ENCODE measurements around the gene CCDC91.

CCDC91 gene

DNA sequence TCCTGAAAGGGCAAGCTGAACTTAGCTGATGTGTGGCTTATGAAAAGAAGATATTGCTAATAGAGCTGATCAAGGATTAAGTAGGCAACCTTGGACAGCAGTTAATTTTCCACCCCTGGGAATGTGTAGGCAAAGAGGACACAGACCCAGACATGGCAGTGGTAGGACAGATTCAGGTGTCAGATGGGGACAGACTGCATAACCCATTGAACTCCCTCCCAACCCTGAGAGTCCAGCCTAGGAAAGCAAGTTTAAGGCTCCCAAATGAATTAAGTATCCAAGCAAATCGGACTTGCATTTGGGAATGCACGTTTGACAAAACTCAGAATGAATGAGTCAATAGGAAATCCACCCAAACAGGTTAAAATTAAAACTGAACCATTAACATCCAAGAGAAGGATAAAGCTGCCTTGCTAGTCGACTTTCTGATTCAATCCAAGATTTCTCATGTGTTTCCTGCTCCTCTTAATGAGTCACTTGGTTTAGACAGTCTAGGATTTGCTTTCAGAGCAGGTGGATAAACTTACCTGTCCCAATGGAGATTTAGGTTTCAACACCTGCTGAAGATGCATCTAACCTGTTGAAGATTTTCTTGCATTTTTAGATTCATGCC, 385.4 kb downstream of the CCDC91 start:
- H3K4me1 Mint-ChIP-seq (ENCODE audit: low read depth) = no peaks in the 10 kb centered on the region
- no peak overlapping the region for H3K4me3 Mint-ChIP-seq
- H3K36me3 Mint-ChIP-seq (ENCODE audit: low read depth) = no peaks in the 10 kb centered on the region
- no peaks in the 10 kb centered on the region for H3K9me3 Mint-ChIP-seq
- no peak overlapping the region for H3K27ac Mint-ChIP-seq
- no peaks in the 10 kb centered on the region for H3K27me3 Mint-ChIP-seq

DNA sequence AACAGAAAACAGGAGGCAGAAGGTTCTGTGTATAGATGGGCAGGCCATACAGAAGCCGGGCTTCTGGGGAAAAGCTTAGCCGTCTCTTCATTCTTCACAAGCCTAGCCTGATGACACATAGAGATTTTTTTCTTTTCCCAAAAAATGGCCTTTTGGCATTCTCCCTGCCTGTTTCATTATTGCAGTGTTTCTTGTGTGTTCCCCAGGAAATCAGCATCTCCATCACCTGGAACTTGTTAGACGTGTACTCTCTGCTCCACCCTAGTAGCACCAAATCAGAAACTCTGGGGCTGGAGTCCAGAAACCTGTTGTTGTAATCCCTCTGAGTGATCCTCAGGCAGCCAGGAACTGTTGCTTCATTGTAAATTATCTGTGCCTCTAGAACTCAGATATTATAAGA, 388.1 kb downstream of the CCDC91 start:
- Mint-ChIP-seq H3K4me3 (no peak overlapping the region), H3K27ac (no peak overlapping the region), H3K4me1 (ENCODE audit: low read depth) (no peaks in the 10 kb centered on the region), H3K27me3 (no peaks in the 10 kb centered on the region), H3K9me3 (no peaks in the 10 kb centered on the region), H3K36me3 (ENCODE audit: low read depth) (no peaks in the 10 kb centered on the region)

DNA sequence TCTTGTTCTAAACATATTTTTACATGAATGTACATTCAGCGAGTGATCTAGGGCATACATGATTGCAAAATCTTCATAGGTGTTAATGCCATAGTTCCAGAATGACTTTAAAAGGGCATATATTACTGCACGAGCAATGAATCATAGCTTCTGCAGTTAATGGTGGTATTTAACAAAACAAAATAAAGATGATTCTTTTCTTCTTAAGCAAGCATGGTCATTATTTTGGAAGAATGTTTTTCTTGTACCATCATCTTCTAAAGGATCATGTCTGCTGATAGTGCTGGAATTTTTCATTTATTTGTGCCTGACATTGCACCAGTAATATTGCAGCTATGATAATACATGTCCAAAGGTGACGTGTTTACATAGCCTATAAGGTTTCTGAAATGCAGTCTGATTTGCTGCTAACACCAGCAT, 388.6 kb downstream of the CCDC91 start:
- Mint-ChIP-seq H3K27ac (no peak overlapping the region), H3K27me3 (no peaks in the 10 kb centered on the region), H3K4me3 (no peak overlapping the region), H3K4me1 (ENCODE audit: low read depth) (no peaks in the 10 kb centered on the region), H3K9me3 (no peaks in the 10 kb centered on the region), H3K36me3 (ENCODE audit: low read depth) (no peaks in the 10 kb centered on the region)

DNA sequence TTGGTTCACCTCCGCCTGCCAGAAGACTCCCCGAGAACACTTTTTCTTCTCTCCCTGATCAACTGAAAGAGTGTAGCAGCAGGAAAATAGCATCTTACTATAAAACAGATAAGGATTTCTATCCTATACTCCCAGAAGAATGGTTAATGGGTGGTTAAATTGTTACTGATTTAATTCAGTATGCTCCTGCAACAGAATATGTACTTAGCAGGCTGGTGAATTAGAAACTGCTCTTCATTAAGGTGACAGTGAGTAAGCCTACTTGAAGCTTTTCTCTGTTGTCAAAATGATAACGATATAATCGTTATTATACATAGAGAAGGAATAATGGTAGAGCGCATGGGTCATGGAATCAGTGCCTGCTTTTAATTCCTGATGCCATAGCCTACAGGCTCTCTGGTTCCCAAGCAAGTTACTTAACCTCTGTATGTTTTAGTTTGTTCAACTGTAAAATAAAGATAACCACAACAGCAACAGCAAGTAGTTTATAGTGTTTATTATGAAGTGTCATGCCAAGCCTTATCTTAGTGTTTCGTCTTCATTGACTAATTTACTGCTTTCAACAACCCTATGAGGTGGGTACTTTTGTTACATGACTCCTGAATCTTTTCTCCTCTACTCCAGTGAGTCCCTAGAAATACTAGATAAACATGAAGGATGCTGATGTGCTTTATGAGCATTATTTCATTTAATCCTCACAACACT, 392.6 kb downstream of the CCDC91 start:
- Mint-ChIP-seq H3K27me3 (no peaks in the 10 kb centered on the region), H3K36me3 (ENCODE audit: low read depth) (no peaks in the 10 kb centered on the region), H3K4me3 (no peak overlapping the region), H3K4me1 (ENCODE audit: low read depth) (no peaks in the 10 kb centered on the region), H3K27ac (no peak overlapping the region), H3K9me3 (no peaks in the 10 kb centered on the region)

DNA sequence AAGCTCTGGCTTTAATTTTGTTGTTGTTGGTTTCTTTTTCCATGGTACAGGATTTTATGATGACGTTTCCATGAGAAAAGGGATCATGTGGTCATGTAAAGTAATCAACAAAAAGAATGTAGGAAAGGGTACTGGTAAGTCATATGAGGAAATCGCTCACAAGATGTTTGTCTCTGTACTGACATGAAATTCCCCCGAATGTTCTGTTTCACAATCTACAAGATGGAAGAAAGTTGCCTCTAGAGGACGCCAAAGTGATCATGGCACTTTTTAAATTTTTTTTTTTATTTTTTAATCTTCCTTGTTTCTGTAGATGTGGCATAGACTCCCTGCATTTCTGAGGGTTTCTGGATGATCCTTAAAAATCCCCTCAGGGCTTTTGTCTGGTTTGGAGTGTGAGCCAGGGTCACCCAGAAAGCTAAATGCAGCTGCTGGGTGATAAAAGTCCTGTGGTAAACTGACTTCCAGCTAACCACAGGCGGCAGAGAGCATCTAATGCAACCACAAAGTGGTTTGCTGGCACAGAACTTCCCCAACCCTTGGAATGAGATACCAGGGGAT, 393.5 kb downstream of the CCDC91 start:
- Mint-ChIP-seq H3K9me3 (no peaks in the 10 kb centered on the region), H3K27ac (no peak overlapping the region), H3K36me3 (ENCODE audit: low read depth) (no peaks in the 10 kb centered on the region)

DNA sequence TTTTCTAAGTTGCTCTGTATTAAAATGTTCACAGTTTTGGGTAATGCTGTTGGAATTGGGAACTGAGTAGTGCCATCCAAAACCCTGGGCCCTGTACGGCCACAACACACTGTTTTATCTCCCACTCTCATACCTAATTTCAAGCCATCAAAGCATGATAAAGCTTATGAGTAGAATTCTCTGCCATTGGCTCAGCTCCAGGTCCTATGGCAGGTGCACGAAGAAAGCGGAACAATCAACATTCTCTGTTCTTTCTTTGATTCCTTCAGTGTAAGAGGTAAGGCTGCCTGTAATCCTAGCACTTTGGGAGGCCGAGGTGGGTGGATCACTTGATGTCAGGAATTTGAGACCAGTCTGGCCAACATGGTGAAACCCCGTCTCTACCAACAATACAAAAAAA, 394.9 kb downstream of the CCDC91 start:
- H3K27ac Mint-ChIP-seq = no peak overlapping the region
- no peaks in the 10 kb centered on the region for H3K4me1 Mint-ChIP-seq (ENCODE audit: low read depth)
- no peaks in the 10 kb centered on the region for H3K36me3 Mint-ChIP-seq (ENCODE audit: low read depth)
- H3K9me3 Mint-ChIP-seq = no peaks in the 10 kb centered on the region
- H3K4me3 Mint-ChIP-seq = no peak overlapping the region
- no peaks in the 10 kb centered on the region for H3K27me3 Mint-ChIP-seq

More for the DNA sequence above, 393.5 kb downstream of the CCDC91 start:
- Mint-ChIP-seq H3K4me1 (ENCODE audit: low read depth) (no peaks in the 10 kb centered on the region), H3K27me3 (no peaks in the 10 kb centered on the region), H3K4me3 (no peak overlapping the region)

DNA sequence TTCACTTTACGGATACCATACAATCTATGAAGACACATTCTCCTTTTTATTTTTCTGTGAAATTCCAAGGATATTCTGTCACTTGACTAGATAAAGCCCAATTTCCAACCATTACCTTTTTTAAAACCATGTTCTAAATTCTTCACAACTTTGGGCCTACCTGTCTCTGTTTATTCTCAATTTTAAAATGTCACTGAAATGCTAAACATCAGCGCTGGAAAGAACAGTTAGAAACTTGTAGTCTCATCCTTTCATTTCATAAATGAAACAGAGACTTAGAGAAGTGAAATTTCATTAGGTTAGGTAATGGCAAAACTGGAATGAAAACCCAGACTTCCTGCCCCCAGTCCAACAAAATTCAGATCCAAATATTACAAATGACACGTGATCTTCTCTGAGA, 396.2 kb downstream of the CCDC91 start:
- Mint-ChIP-seq H3K36me3 (ENCODE audit: low read depth) (no peaks in the 10 kb centered on the region), H3K4me3 (no peak overlapping the region), H3K27me3 (no peaks in the 10 kb centered on the region), H3K27ac (no peak overlapping the region), H3K9me3 (peaks cover under 1% of the 10 kb centered on the region), H3K4me1 (ENCODE audit: low read depth) (no peaks in the 10 kb centered on the region)

DNA sequence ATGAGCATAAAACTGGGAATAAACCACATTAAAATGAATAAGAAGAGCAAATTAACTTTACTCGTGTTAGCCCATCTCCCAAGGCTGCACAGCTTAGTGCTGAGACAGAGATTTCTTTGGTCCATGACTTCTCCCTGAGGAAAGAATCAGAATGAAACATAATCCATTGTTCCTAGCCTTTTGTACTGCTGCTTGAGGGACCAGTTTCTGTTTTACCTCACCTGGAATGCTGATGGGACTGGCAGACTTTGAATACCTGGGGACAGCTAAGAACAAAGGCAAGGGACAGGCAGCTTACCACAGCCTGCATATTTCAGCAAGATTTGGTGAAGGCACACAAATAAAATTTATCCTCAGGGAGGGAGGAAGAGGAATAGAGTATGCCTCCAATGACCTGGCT, 401.6 kb downstream of the CCDC91 start:
- H3K4me1 Mint-ChIP-seq (ENCODE audit: low read depth) = no peaks in the 10 kb centered on the region
- H3K27ac Mint-ChIP-seq = no peak overlapping the region
- H3K4me3 Mint-ChIP-seq = no peak overlapping the region
- peaks cover 16% of the 10 kb centered on the region for H3K9me3 Mint-ChIP-seq
- no peaks in the 10 kb centered on the region for H3K36me3 Mint-ChIP-seq (ENCODE audit: low read depth)
- H3K27me3 Mint-ChIP-seq = no peaks in the 10 kb centered on the region

All from stimulated activated naive CD8-positive, alpha-beta T cell treated with anti-CD3 and anti-CD28 coated beads, Interleukin-15, Interleukin-2, amounts not matched to agents 100 ng/mL and 50 ng/mL, for 24 hours (primary cell).